GM23338 (cell line): ENCODE data around the gene TMSB4X.

Source experiments
- CTCF ChIP-seq, 2 experiments: fragments of 200-600 bp in 1 of 2; sonication (generic) in 1 of 2; conservative IDR thresholded peaks; 2 replicates each; pipeline versions ENCODE4 v1.5.1 to v1.6.1; 2016 to 2017; ENCODE audit warnings: antibody characterized with exemption in 2 of 2, low read depth in 2 of 2, mild to moderate bottlenecking in 2 of 2, moderate library complexity in 1 of 2
- EZH2phosphoT487 ChIP-seq: fragments of 200-600 bp; sonication (generic); IDR thresholded peaks from one replicate; pipeline ENCODE4 v1.8.1; 2018; ENCODE audit warnings: antibody characterized with exemption; ENCODE audit not compliant: unreplicated experiment

- TF ChIP-seq CTCF (conservative IDR thresholded peaks at IDR 0.05; ENCODE audit: low read depth in 2 of 2) (no peak), EZH2phosphoT487 (no peak)
Observed at GRCh38 chrX:12948495-12948894, 26.4 kb upstream of the TMSB4X start.
